Kidney epithelial cell (primary cell): ENCODE results near the gene ZNF396. TPM values are rescaled to one million over a fixed set of nuclear protein-coding genes. Genes with fewer than 3 reads are reported as not detected.
A peak's percentile ranks its signal among the peaks of the same experiment; 100 is the strongest.

Source experiments
- DNase-seq: peaks from one replicate; pipeline ENCODE4 v3.0.0-alpha.2; 2010; ENCODE audit warnings: low read depth
- H3K27me3 ChIP-seq: 2 replicates; pipeline ENCODE4 v1.6.0; 2011; ENCODE audit warnings: low read length; ENCODE audit not compliant: control insufficient read depth, insufficient read depth
- H3K36me3 ChIP-seq: 2 replicates; pipeline ENCODE4 v1.5.1; 2011; ENCODE audit warnings: low read length; ENCODE audit not compliant: control insufficient read depth, insufficient read depth
- H3K4me3 ChIP-seq: 2 replicates; pipeline ENCODE4 v1.5.1; 2011; ENCODE audit warnings: low read depth, mild to moderate bottlenecking, control low read depth, low read length
- CTCF ChIP-seq: IDR thresholded peaks from 2 replicates; pipeline ENCODE4 v1.5.1; 2011; ENCODE audit warnings: mild to moderate bottlenecking, moderate library complexity, low read length, control low read depth, inconsistent platforms; ENCODE audit not compliant: insufficient read depth, poor library complexity, severe bottlenecking
- total RNA-seq: library from RNA; depleted of rRNA; stranded (reverse); fragments of >200 nt; gene quantifications from 2 replicates; pipeline ENCODE4 v1.2.3, GENCODE V29; 2015

The ZNF396 gene
- total RNA-seq, 1 donor from 2014 or later: 2.0 TPM

GRCh38 chr18:35352778-35353177 lies 24.4 kb downstream of the ZNF396 start:
- DNase-seq: no peak
- Histone ChIP-seq H3K36me3 (no peaks in the 10 kb centered on the region), H3K27me3 (no peaks in the 10 kb centered on the region), H3K4me3 (no peak overlapping the region)
- TF ChIP-seq CTCF: no peak

GRCh38 chr18:35352283-35352682 lies 24.9 kb downstream of the ZNF396 start:
- no peaks in the 10 kb centered on the region for H3K27me3 ChIP-seq
- H3K4me3 ChIP-seq: no peak overlapping the region
- no peak for TF ChIP-seq CTCF
- no peak for DNase-seq
- H3K36me3 ChIP-seq: no peaks in the 10 kb centered on the region

- H3K4me3 ChIP-seq: no peak overlapping the region
- no peaks in the 10 kb centered on the region for H3K27me3 ChIP-seq
- no peak for TF ChIP-seq CTCF
- DNase-seq: no peak
- no peaks in the 10 kb centered on the region for H3K36me3 ChIP-seq
Observed at GRCh38 chr18:35348001-35348400, 29.1 kb downstream of the ZNF396 start.

GRCh38 chr18:35345950-35346349 lies 31.2 kb downstream of the ZNF396 start:
- Histone ChIP-seq H3K36me3 (peaks cover 1% of the 10 kb centered on the region), H3K4me3 (no peak overlapping the region), H3K27me3 (no peaks in the 10 kb centered on the region)
- TF ChIP-seq CTCF: no peak
- no peak for DNase-seq

GRCh38 chr18:35345460-35345921 lies 31.6 kb downstream of the ZNF396 start:
- Histone ChIP-seq H3K36me3 (peaks cover 1% of the 10 kb centered on the region), H3K27me3 (no peaks in the 10 kb centered on the region), H3K4me3 (no peak overlapping the region)
- DNase-seq: no peak
- TF ChIP-seq CTCF: no peak

GRCh38 chr18:35344736-35345459 lies 32.2 kb downstream of the ZNF396 start:
- no peaks in the 10 kb centered on the region for H3K27me3 ChIP-seq
- no peak for DNase-seq

More at GRCh38 chr18:35344736-35345459, 32.2 kb downstream of the ZNF396 start:
- H3K4me3 ChIP-seq: peak overlapping the region; percentile 96
- no peak for TF ChIP-seq CTCF
- H3K36me3 ChIP-seq: peaks cover 1% of the 10 kb centered on the region
